H1 (cell line): ENCODE data around the gene SMIM13. TPM values are rescaled to one million over a fixed set of nuclear protein-coding genes. Genes with fewer than 3 reads are reported as not detected.

ENCODE experiments used
- GABPA ChIP-seq: IDR thresholded peaks from 2 replicates; pipeline ENCODE4 v1.6.1; 2011; ENCODE audit warnings: mild to moderate bottlenecking, low read length, moderate library complexity, borderline replicate concordance; ENCODE audit not compliant: insufficient read depth
- HDAC6 ChIP-seq: IDR thresholded peaks from one replicate; pipeline ENCODE4 v1.7.1; 2012; ENCODE audit warnings: low read depth, mild to moderate bottlenecking, inconsistent platforms, low read length, moderate library complexity
- KDM5A ChIP-seq: fragments of 200-600 bp; IDR thresholded peaks from 2 replicates; pipeline ENCODE4 v1.7.1; 2012; ENCODE audit warnings: mild to moderate bottlenecking, low read length, inconsistent platforms, mixed read lengths
- RNF2 ChIP-seq: fragments of 200-900, 300-1000 bp; sonication (generic); IDR thresholded peaks from 2 replicates; pipeline ENCODE4 v1.7.1; 2016; ENCODE audit warnings: borderline replicate concordance, low read depth, mild to moderate bottlenecking, antibody characterized with exemption, low read length; ENCODE audit not compliant: poor library complexity, severe bottlenecking; ENCODE audit errors: missing control alignments
- SIN3A ChIP-seq, 2 experiments: IDR thresholded peaks in 1 of 2; conservative IDR thresholded peaks in 1 of 2; 2 replicates each; pipeline ENCODE4 v1.6.1; 2011 to 2012; ENCODE audit warnings: low read length in 2 of 2, improper control_type of control experiment in 1 of 2, low read depth in 1 of 2, mild to moderate bottlenecking in 1 of 2
- polyA plus RNA-seq, 7 experiments: library from polyadenylated mRNA; depleted of rRNA in 3 of 7; stranded (reverse) in 5 of 7; unstranded in 2 of 7; fragments of >200 nt in 5 of 7; fragments of 200-250 nt in 2 of 7; gene quantifications; 1 replicate in 5 of 7; 2 replicates in 1 of 7; 4 replicates in 1 of 7; pipeline versions ENCODE4 v1.2.1 to v1.2.3, GENCODE V29; 2011 to 2013; ENCODE audit warnings: missing spikeins in 2 of 7, mixed read lengths in 2 of 7
- total RNA-seq: library from RNA; stranded (reverse); fragmentation: NEBNext Ultra II Directional; extraction: Animal tissue kit (Norgen Biotek cat#: 25700); gene quantifications from 2 replicates; pipeline ENCODE4 v1.2.1, GENCODE V29; 2021

The SMIM13 gene
- total and polyA plus RNA-seq, 2 of the 8 experiments (the other 6 are each of a cell fraction or from before 2014, with no cell fraction given): 1.7 to 10.6 TPM

DNA sequence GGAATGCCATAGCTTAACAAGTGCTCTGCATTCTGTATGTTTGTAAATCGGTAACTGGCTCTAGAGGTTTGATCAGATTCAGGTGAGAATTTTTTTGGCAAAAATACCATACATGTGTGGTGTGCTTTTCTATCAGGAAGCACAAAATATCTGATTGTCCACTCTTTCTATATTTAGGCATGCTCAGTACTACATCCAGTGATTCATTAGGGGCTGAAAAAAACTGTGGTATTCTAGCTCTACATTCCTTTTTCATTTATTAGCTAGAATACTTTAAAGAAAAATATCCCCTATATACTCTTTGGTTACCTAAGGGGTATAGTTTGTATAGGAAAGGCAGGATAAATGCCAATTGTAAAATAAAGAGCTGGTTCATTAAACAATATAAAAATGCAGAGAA, 38.9 kb upstream of the SMIM13 start (continued):
- TF ChIP-seq SIN3A (conservative IDR thresholded peaks at IDR 0.05 in 1 of 2, IDR thresholded peaks at IDR 0.05 in 1 of 2; ENCODE audit: low read depth in 1 of 2, low read length in 2 of 2): no peak
- TF ChIP-seq HDAC6: no peak
- TF ChIP-seq RNF2: no peak
- TF ChIP-seq GABPA: no peak
- TF ChIP-seq KDM5A: no peak
